ENCODE results near the gene SPG7.

Gene SPG7

DNA sequence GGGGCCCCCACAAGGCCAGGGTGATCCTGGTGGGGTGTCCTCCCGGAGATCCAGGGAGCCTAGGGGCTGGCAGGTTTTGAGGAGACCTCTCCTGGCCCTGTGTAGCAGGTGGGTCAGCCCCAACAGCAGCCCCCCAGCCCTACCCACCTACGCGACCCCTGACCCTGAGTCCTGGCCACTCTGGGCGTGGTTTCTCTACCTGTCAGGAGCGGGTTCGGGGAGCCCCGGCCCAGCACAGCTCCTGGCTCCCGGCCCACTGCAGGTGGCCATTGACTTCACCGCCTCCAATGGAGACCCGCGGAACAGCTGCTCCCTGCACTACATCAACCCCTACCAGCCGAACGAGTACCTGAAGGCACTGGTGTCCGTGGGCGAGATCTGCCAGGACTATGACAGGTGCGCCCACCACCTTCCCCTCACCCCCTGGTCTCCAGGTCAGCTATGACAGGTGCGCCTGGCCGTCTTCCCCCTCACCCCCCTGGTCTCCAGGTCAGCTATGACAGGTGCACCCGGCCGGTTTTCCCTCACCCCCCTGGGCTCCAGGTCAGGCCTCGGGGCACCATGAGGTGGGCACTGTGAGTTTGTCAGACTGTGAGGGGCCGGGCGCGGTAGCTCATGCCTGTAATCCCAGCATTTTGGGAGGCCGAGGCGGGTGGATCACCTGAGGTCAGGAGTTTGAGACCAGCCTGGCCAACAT, 80.4 kb downstream of the SPG7 start:
- TF ChIP-seq, protein P1, sequence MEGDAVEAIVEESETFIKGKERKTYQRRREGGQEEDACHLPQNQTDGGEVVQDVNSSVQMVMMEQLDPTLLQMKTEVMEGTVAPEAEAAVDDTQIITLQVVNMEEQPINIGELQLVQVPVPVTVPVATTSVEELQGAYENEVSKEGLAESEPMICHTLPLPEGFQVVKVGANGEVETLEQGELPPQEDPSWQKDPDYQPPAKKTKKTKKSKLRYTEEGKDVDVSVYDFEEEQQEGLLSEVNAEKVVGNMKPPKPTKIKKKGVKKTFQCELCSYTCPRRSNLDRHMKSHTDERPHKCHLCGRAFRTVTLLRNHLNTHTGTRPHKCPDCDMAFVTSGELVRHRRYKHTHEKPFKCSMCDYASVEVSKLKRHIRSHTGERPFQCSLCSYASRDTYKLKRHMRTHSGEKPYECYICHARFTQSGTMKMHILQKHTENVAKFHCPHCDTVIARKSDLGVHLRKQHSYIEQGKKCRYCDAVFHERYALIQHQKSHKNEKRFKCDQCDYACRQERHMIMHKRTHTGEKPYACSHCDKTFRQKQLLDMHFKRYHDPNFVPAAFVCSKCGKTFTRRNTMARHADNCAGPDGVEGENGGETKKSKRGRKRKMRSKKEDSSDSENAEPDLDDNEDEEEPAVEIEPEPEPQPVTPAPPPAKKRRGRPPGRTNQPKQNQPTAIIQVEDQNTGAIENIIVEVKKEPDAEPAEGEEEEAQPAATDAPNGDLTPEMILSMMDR (conservative IDR thresholded peaks at IDR 0.05; ENCODE audit: control insufficient read depth, insufficient read depth, low read depth, low read length) = no peak
- no peak for DNase-seq (ENCODE audit: low read depth)
- H3K4me3 ChIP-seq (ENCODE audit: control insufficient read depth, low read depth, low read length) = no peak overlapping the region

DNA sequence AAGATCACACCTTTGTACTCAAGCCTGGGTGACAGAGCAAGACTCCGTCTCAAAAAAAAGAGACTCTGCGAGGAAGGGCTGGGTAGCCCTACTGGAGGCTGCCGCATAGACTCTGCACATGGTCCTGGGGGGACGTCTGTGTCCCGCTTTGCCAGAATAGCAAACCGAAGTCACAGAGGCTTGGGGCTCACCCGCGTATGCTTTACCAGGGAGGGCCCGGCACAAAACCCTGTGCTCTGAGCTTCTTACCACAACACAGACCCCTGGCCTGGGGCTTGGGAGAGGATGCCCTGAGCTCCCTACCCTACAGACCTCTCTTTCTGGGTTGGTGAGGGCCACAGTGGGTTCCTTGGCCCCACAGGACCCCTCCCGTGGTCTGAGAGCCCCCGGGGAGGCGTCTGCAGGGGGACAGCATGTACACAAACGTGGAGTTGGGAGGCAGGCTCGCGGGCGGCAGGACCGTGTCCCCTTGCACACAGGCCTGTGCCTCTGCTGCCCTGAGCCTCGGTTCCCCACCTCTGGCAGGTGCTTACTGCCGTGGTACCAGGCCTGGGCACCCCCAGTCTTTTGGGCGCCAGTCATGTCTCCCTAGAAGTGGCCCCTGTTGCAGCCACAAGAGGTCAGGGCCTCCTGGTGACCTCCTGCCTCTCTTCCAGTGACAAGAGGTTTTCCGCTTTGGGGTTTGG, 81.2 kb downstream of the SPG7 start:
- DNase-seq (ENCODE audit: low read depth) = no peak
- TF ChIP-seq, protein P1 (conservative IDR thresholded peaks at IDR 0.05; ENCODE audit: control insufficient read depth, insufficient read depth, low read depth, low read length) = no peak
- H3K4me3 ChIP-seq (ENCODE audit: control insufficient read depth, low read depth, low read length) = no peak overlapping the region

DNA sequence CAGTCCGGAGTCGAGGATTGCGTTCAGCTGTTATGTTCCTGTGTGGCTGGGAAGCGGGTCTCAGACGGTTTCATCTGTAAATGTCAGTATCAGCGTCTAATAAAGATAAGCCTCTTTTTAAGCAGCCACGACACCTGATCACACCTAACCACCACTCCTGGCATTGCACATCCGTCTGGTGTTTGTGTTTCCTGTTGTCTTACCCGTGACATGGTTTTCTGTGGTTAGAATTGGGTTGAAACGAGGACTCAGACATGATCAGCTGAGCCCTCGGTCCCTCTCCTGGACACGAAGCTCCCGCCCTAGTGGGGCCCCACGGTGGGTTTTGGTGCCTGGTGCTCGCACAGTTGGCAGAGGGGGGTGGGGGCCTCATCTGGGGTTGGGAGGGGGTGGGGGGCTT, 85.6 kb downstream of the SPG7 start:
- TF ChIP-seq, protein P1 (conservative IDR thresholded peaks at IDR 0.05; ENCODE audit: control insufficient read depth, insufficient read depth, low read depth, low read length) = no peak
- H3K4me3 ChIP-seq (ENCODE audit: control insufficient read depth, low read depth, low read length) = no peak overlapping the region
- no peak for DNase-seq (ENCODE audit: low read depth)

DNA sequence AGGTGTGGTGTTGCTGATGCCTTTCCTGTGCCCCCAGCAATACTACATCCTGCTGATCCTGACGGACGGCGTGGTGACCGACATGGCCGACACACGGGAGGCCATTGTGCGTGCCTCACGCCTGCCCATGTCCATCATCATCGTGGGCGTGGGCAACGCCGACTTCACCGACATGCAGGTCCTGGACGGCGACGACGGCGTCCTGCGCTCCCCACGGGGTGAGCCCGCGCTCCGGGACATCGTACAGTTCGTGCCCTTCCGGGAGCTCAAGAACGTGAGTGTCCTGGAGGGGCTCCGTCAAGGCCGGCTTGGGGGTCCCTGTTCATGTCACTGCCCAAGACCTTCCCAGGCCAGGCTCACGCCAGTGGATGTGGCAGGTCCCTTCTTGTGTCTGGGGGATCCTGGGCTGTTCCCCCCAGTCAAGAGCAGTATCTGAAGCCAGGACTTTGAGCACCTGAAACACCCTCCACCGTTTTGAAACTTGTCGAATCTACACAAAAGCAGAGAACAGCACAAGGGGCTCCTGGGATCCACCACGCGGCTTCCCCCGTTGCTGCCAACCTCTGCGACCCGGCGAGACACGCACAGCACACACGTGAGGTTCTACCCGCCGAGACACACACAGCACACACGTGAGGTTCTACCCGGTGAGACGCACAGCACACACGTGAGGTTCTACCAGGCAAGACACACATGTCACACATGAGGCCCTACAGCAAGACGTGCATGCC, 87.3 kb downstream of the SPG7 start:
- TF ChIP-seq, protein P1 (conservative IDR thresholded peaks at IDR 0.05; ENCODE audit: control insufficient read depth, insufficient read depth, low read depth, low read length) = no peak
- DNase-seq (ENCODE audit: low read depth) = no peak
- no peak overlapping the region for H3K4me3 ChIP-seq (ENCODE audit: control insufficient read depth, low read depth, low read length)

DNA sequence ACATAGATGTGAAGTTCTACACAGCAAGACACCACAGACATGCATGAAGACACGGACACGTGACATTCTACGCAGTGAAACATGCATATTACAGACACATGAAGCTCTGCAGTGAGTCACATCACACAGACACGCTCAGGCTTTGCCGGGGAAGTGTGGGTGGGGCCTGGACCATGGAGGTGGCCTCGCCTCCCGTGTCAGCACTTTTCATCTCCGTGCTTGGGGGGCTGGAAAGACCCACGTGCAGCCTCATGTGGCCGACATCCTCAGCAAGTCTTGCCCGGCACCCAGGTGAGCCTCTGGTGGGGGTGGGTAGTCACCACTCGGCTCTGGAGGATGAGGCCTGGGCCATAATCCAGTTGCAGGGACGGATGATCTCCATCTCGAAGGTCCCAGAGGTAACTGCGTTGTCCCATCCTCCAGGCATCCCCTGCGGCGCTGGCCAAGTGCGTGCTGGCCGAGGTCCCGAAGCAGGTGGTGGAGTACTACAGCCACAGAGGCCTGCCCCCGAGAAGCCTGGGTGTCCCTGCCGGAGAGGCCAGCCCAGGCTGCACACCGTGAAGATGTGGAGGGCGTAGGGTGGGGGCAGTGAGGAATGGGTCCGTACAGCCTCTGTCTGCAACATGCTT, 88.0 kb downstream of the SPG7 start:
- TF ChIP-seq, protein P1 (conservative IDR thresholded peaks at IDR 0.05; ENCODE audit: control insufficient read depth, insufficient read depth, low read depth, low read length) = no peak
- no peak overlapping the region for H3K4me3 ChIP-seq (ENCODE audit: control insufficient read depth, low read depth, low read length)
- DNase-seq (ENCODE audit: low read depth) = no peak

DNA sequence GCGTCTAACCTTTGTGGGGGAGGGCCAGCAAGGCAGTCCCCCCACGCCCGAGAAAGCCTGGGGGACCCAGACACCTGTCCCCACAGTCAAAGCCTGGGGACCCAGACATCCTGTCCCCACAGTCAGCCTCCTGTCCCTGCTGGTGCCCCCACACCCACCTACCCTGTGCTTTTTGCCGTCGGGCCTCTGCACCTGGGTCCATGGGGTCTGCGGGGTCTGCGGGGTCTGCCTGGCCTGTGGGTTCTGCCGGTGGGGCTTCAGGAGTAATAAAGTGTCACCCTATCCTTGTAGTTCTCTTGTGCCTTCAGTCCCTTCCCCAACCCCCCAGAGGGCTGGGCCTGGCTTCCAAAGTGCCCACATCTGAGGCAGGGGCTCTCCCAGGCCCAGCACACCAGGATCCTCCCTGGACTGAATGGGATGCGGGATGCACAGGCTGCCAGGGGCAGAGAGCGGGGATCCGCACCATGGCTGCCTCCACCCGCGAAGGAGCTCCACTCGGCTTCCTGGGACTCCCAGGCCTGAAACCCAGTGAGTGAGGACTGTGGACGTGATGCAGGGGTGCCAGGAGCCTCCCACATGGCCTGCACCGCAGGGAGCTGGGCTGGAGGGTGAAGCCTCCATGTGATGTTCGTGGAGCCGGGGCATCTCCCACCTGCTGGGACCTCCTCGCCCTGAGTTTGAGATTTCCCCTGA, 88.9 kb downstream of the SPG7 start:
- TF ChIP-seq, protein P1 (conservative IDR thresholded peaks at IDR 0.05; ENCODE audit: control insufficient read depth, insufficient read depth, low read depth, low read length) = no peak

More for the DNA sequence above, 88.9 kb downstream of the SPG7 start:
- H3K4me3 ChIP-seq (ENCODE audit: control insufficient read depth, low read depth, low read length) = no peak overlapping the region
- DNase-seq (ENCODE audit: low read depth) = no peak
